Putamen (tissue), 1 donor: ENCODE measurements around the gene IQGAP3.
A peak's percentile ranks its signal among the peaks of the same experiment; 100 is the strongest.
"Not testable (repeated sequence)": the region's sequence is repeated elsewhere in the genome, so short reads cannot be mapped to it uniquely, and the experiment has no call there.

Experiments used
- DNase-seq: peaks from one replicate; pipeline ENCODE4 v3.0.0-alpha.2; 2016; ENCODE audit warnings: low spot score

Gene IQGAP3

DNA sequence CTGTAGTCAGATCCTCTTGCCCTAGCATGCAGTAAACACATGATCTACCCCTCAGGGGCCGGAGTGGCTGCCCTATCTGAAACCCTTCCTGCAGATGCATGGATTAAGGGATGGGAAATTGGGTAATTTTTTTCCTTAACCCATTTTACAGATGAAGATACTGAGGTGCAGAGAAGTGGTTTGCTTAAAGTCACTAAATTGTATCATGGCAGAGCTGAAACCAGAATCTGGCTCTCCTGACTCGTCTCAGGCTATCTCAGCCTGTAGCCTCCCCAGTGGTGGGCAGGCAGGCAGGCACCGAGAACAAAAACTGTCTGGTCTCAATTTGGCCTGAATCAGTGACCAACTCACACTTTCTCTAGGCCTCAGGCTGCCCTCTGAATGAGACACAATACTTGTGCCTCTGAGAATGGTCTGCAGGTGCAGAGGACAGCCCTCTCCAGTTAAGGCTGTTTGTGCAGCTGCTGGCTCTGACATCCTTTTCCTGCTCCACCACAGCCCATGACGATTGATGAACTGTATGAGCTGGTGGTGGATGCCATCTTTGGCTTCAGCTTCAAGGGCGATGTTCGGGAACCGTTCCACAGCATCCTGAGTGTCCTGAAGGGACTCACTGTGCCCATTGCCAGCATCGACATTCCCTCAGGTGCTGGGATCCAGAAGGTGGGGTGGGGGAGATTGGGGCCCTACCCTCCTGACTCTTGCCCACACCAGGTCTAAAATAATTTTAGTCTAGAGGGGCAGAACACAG, 20.7 kb upstream of the IQGAP3 start:
- no peak for DNase-seq

- DNase-seq: no peak
These were observed 20.0 kb upstream of the IQGAP3 start for GRCh38 chr1:156592158-156592909.

DNA sequence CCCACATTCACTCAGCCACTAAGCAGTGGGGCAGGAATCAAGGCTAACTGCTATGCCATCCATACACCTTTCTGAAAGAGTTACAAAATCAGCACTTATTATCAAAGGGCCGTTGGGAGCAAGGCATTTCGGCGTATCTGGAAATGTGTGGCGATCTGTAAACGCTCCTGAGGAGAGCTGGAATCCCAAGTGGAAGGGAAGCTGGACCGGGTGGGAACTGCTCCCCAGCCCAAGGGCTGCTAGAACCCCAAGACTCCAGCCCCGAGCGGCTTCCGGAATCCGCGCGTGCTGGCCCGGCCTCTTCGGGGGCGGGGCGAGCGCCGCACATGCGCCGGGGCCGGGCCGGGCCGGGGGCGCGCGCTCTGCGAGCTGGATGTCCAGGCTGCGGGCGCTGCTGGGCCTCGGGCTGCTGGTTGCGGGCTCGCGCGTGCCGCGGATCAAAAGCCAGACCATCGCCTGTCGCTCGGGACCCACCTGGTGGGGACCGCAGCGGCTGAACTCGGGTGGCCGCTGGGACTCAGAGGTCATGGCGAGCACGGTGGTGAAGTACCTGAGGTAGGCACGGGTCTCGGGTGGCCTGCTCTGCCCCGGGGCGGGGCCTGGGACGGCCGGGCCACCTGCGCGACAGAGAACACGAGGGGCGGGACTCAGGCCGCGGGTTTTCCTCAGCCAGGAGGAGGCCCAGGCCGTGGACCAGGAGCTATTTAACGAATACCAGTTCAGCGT, 19.2 kb upstream of the IQGAP3 start, which contains the start of gene NAXE:
NAXE (plus strand) TSS at position 345 of the 726 bp plus-strand sequence; CDS start at position 374, 29 bp downstream.
- DNase-seq: peak; percentile 79

DNA sequence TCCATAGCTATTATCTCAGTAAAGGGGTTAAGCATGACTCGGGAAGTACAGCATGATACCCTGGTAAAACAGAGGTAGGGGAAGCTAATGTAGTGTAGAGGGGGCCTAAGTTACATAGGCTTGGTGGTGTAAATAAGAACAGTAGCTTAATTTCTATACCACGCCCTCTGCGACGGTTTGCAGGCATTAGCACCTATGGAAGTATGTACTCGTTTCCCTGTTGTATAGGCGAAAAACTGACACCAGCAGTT, 18.7 kb upstream of the IQGAP3 start:
- DNase-seq: no peak

- no peak for DNase-seq
These were observed 18.2 kb upstream of the IQGAP3 start for GRCh38 chr1:156590326-156591180.

DNA sequence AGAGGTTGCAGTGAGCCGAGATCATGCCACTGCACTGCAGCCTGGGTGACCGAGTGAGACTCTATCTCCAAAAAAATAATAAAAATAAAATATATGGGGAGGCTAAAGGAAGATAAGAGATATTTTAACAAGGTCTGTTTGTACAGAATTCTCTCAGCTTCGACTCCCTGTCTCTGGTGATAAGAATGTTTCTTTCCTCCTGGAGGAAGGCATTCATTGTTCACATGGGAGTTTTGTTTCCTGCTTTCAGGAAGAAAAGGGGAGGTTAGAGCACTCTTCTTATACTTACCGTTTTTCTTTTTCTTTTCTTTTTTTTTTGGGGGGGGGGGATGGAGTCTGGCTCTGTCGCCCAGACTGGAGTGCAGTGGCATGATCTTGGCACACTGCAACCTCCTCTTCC, 17.2 kb upstream of the IQGAP3 start:
- DNase-seq: no peak

DNA sequence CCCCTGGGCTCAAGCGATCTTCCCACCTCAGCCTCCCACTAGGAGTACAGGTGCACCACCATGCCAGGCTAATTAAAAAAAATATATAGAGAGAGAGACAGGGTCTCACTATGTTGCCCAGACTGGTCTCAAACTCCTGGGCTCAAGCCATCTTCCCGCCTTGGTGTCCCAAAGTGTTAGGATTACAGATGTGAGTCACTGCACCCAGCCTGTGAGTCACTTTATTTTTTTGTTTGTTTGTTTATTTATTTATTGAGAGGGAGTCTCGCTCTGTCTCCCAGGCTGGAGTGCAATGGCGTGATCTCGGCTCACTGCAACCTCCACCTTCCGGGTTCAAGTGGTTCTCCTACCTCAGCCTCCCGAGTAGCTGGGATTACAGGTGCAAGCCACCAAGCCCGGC, 15.6 kb upstream of the IQGAP3 start:
- not testable (repeated sequence) for DNase-seq

DNA sequence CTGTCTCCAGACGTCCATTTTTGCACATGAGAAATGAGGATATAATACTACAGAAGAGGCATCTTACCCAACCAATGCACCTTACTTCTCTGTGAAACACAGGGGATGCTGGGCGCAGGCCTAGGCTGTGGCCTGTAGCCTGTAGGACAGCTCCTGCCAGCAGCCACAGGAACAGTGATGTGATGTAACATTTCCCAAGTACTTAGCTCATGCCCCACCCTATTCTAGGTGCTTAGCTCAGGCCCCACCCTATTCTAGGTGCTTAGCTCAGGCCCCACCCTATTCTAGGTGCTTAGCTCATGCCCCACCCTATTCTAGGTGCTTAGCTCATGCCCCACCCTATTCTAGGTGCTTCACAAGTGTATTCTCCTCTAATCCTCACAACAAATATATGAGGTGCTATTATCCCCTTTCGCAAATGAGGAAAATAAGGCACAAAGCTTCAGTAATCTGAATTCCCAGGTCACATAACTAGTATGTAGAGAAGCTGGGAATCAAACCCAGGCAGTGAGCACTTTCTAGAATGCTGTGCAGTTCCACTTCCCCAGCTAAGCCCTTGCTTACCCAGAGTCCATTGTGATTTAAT, 14.6 kb upstream of the IQGAP3 start:
- no peak for DNase-seq

GRCh38 chr1:156586323-156586722, 14.0 kb upstream of the IQGAP3 start:
- DNase-seq: no peak

DNA sequence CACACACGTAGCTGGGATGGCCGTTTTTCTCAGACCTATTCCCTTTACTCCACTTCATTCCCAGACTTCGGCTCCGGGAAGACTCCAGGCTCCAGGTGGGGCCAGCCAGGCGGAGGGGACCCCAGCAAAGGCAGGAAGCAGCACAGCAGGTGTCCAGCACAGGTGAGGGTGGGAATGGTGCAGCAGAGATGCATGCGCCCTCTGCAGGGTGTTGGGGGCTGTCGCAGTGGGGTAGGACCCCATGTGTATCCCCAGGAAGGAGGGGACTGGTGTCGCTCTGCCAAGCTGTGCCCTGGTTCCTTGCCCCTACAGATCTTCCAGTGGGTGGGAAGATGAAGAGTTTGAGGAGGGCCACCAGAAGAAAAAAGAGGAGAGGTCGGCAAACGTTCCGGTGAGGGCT, 12.4 kb upstream of the IQGAP3 start:
- no peak for DNase-seq

GRCh38 chr1:156583821-156584622, 11.7 kb upstream of the IQGAP3 start:
- peak; percentile 73 for DNase-seq

DNA sequence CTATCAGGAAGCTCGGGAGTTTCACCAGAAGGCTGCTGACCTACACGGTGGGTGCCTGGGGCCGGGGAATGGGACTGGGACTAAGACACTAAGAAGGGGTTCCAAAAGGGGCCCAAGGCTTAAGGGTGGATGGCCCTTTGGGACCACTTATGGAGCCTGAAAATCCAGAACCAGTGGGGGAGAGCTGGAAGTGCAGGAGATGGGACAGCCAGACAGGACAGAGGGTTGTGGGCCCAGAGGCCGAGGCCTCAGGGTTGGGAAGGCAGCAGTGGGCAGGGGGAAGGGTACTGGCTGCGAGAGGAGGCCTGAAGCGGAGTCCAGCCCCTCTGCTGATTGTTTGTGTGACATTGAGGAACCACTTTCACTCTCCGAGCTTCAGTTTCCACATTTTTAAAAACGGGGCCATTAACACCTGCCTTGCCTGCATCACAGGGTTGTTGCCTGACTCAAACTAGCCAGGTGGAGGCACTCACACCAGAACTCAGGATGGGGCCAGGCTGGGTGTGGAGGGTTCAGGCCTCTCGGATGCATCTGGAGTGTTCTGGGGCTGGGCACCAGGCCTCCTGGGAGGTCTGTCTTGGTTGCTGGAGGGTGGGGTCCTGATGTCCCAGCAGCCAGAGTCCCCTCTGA, 10.1 kb upstream of the IQGAP3 start:
- no peak for DNase-seq

DNA sequence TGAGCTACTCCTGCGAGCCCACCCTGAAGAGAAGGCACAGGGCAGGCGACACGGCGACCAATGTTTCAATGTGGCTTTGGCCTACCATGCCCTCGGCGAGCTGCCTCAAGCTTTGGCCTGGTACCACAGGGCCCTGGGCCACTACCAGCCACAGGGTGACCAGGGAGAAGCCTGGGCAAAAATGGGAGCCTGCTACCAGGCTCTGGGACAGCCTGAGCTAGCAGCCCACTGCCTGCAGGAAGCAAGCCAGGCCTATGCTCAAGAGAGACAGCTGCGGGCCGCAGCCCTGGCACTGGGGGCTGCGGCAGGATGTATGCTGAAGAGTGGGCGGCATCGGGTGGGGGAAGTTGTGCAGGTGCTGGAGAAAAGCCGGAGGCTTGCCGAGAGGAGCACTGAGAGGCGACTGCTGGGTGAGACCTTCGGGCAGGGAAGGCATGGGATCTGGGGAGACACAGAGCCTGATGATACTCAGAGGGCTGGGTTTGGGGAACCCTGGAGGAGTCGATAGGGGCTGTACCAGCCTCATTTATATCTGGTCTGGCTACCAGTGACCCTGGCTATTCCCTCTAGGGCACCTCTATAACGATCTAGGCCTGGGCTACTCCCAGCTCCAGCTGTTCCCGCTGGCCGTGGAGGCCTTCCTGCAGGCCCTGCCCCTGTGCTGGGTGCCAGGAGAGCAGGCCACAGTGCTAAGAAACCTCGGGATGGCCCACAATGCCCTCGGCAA, 9.5 kb upstream of the IQGAP3 start:
- no peak for DNase-seq

DNA sequence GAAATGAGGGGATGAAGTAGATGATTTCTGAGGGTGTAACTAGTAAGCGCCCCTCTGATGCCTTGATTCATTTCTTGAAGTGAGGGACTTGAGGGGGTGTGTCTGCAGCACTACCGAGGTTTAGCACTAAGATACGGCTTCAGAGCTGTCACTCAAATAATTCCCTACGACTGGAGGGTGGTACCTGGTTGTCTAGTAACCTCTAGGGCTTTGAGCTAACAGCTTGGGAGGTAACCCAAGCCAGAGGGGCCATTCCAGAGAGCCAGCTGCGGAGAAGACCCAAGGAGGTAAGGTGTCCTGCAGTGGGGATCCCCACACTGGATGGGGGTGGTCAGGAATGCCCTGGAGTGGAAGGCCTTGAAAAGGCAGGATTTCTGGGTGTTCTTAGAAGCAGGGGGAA, 7.1 kb upstream of the IQGAP3 start, which contains the start of gene TTC24:
TTC24 (plus strand) TSS at position 252 of the 400 bp plus-strand sequence. CDS start 1,642 bp downstream, outside the sequence.
- no peak for DNase-seq

- DNase-seq: no peak
These were observed 5.7 kb upstream of the IQGAP3 start for GRCh38 chr1:156578055-156578454.

DNA sequence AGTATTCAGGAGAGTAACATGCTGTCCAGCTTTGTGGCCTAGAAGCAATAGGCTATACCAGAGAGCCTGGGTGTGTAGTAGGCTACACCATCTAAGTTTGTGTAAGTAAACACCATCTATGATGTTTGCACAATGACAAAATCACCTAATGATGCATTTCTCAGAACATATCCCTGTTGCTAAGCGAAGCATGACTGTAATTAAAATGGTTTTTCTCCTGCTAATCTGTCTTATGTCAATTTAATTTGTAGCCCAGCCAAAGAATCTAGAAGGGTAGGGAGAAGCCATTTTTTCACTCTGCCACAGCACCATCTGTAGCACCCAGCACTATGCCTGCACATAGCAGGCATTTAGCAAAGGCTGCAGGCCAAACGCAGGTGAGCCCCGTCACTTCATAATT, 5.2 kb upstream of the IQGAP3 start:
- DNase-seq: no peak

GRCh38 chr1:156574039-156574633, 1.8 kb upstream of the IQGAP3 start:
- no peak for DNase-seq

- no peak for DNase-seq
These were observed 276 bp upstream of the IQGAP3 start for GRCh38 chr1:156572663-156573018.

- no peak for DNase-seq
These were observed 1.0 kb downstream of the IQGAP3 start for GRCh38 chr1:156571261-156571852.
